GM23248 (cell line): ENCODE results near the gene ST8SIA6. TPM values are rescaled to one million over a fixed set of nuclear protein-coding genes. Genes with fewer than 3 reads are reported as not detected.
A peak's percentile ranks its signal among the peaks of the same experiment; 100 is the strongest.

Experiments
- DNase-seq: peaks from one replicate; pipeline ENCODE4 v3.0.0-alpha.2; 2015
- H2AFZ ChIP-seq: fragments of 200-600 bp; sonication (generic); 2 replicates; pipeline ENCODE4 v1.6.1; 2016; ENCODE audit warnings: antibody characterized with exemption
- H3F3A ChIP-seq: fragments of 200-600 bp; sonication (generic); 2 replicates; pipeline ENCODE4 v1.6.1; 2016; ENCODE audit warnings: mild to moderate bottlenecking, antibody characterized with exemption, mixed run types; ENCODE audit not compliant: insufficient read depth
- H3K27ac ChIP-seq: fragments of 200-600 bp; sonication (generic); 2 replicates; pipeline ENCODE4 v1.5.1; 2016; ENCODE audit warnings: mild to moderate bottlenecking
- H3K27me3 ChIP-seq: fragments of 200-600 bp; sonication (generic); replicated peaks from 2 replicates; pipeline ENCODE4 v1.6.1; 2016; ENCODE audit warnings: mild to moderate bottlenecking; ENCODE audit not compliant: insufficient read depth
- H3K36me3 ChIP-seq: fragments of 200-600 bp; sonication (generic); 2 replicates; pipeline ENCODE4 v1.6.1; 2016; ENCODE audit warnings: low read depth, mild to moderate bottlenecking
- H3K4me1 ChIP-seq: fragments of 200-600 bp; sonication (generic); 2 replicates; pipeline ENCODE4 v1.6.1; 2016; ENCODE audit warnings: mild to moderate bottlenecking; ENCODE audit not compliant: insufficient read depth
- H3K4me2 ChIP-seq: fragments of 200-600 bp; sonication (generic); one replicate; pipeline ENCODE4 v1.6.1; 2016; ENCODE audit warnings: mild to moderate bottlenecking; ENCODE audit not compliant: unreplicated experiment
- H3K4me3 ChIP-seq: fragments of 200-600 bp; sonication (generic); 2 replicates; pipeline ENCODE4 v1.5.1; 2016; ENCODE audit warnings: mild to moderate bottlenecking
- H3K79me2 ChIP-seq: fragments of 200-600 bp; sonication (generic); 2 replicates; pipeline ENCODE4 v1.6.1; 2016; ENCODE audit warnings: mild to moderate bottlenecking; ENCODE audit not compliant: insufficient read depth
- H3K9ac ChIP-seq: fragments of 200-600 bp; sonication (generic); 2 replicates; pipeline ENCODE4 v1.6.1; 2016; ENCODE audit warnings: mild to moderate bottlenecking
- H3K9me2 ChIP-seq: fragments of 200-600 bp; sonication (generic); 2 replicates; pipeline ENCODE4 v1.6.1; 2016; ENCODE audit warnings: mixed run types, mild to moderate bottlenecking, moderate library complexity; ENCODE audit not compliant: insufficient read depth
- H3K9me3 ChIP-seq: fragments of 200-600 bp; sonication (generic); one replicate; pipeline ENCODE4 v1.6.1; 2017; ENCODE audit warnings: low read depth
- H4K20me1 ChIP-seq: fragments of 200-600 bp; sonication (generic); 2 replicates; pipeline ENCODE4 v1.6.0; 2016; ENCODE audit not compliant: insufficient read depth
- EZH2 ChIP-seq: fragments of 200-600 bp; sonication (generic); IDR thresholded peaks from 2 replicates; pipeline ENCODE4 v1.6.1; 2018; ENCODE audit warnings: antibody characterized with exemption, mild to moderate bottlenecking; ENCODE audit not compliant: insufficient read depth, poor library complexity, severe bottlenecking
- EZH2phosphoT487 ChIP-seq: fragments of 200-600 bp; sonication (generic); IDR thresholded peaks from 2 replicates; pipeline ENCODE4 v1.6.1; 2018; ENCODE audit warnings: antibody characterized with exemption, moderate library complexity, mild to moderate bottlenecking, low read depth; ENCODE audit not compliant: insufficient read depth
- WGBS, 2 experiments: methylation state at CpG; one replicate each; pipeline ENCODE4 v1.1.6; 2015 to 2017; ENCODE audit warnings: low lambda C conversion rate in 2 of 2, low coverage in 1 of 2; ENCODE audit errors: missing lambda C conversion rate in 2 of 2; 5-methylcytosine and 5-hydroxymethylcytosine counted together
- in situ Hi-C: fragments of 300-500 bp; cut with MboI; formaldehyde crosslinking; loops from 2 replicates; pipeline ENCODE4 v1.15.0; 2020
- polyA plus RNA-seq: library from polyadenylated mRNA; unstranded; fragments of >200 nt; fragmentation: Nextera tagmentation; extraction: Ambion mirVana; gene quantifications from 2 replicates; pipeline ENCODE4 v1.2.1, GENCODE V29; 2016
- total RNA-seq: library from RNA; depleted of rRNA; stranded (reverse); fragments of >200 nt; shearing (Covaris generic); gene quantifications from 2 replicates; pipeline ENCODE4 v1.2.3, GENCODE V29; 2014

The ST8SIA6 gene
- total and polyA plus RNA-seq, 2 experiments from 2014 or later = not detected

DNA sequence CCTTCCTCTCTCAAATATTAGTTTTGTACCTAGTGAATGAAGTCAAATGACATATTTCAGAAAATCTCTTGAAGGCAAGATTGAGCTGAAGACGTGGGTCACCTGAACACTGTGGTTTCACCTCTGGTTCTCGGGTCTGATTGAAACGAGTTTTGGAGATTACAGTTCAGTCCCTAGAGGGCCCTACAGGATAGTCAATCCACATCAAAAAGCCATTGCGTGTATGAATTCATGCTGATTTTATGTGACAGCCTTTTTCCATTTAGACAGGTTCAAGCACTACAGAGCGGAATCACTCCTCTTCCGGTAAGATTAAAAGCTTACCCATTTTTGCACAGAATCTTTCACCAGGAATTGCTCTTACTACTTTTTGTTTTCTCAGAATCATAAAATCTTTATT is 164.2 kb downstream of the ST8SIA6 start:
- Histone ChIP-seq H3K36me3 (no peaks in the 10 kb centered on the region), H4K20me1 (no peaks in the 10 kb centered on the region), H2AFZ (no peak overlapping the region), H3K9me3 (no peaks in the 10 kb centered on the region), H3K9me2 (no peaks in the 10 kb centered on the region), H3K27ac (no peak overlapping the region), H3F3A (no peaks in the 10 kb centered on the region), H3K9ac (no peak overlapping the region), H3K4me2 (no peak overlapping the region), H3K4me3 (no peak overlapping the region), H3K79me2 (no peaks in the 10 kb centered on the region), H3K4me1 (no peaks in the 10 kb centered on the region), H3K27me3 (peaks cover 44% of the 10 kb centered on the region)
- WGBS, 2 experiments = 8 to 14% methylated on average over 6 of the region's 6 CpGs
- TF ChIP-seq EZH2 (no peak), EZH2phosphoT487 (no peak)
- DNase-seq = peak; percentile 43
- in situ Hi-C loops = no loop called here

DNA sequence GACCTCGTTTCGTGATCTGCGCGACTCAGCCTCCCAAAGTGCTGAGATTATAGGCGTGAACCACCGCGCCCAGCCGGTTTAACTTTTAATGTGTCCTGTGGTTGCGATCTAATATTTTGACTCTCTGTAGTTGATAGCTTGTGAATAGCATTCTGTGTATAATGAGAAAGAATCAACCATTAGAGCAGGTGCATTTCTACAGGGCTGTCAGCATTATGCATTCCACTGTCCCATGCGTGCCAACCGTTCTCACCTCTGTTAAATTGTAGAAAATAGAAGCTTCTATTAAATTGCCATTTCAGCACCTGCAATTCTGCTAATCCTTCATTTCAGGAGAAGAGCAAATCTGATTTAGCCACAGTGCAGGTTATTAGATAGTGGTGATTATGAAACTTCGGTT is 164.6 kb downstream of the ST8SIA6 start:
- Histone ChIP-seq H3K9me2 (no peaks in the 10 kb centered on the region), H3K27me3 (peaks cover 44% of the 10 kb centered on the region), H3K4me1 (no peaks in the 10 kb centered on the region), H2AFZ (no peak overlapping the region), H3K4me2 (no peak overlapping the region), H3K9me3 (no peaks in the 10 kb centered on the region), H3K79me2 (no peaks in the 10 kb centered on the region), H3K9ac (no peak overlapping the region), H3K27ac (no peak overlapping the region), H3K4me3 (no peak overlapping the region), H3K36me3 (no peaks in the 10 kb centered on the region), H4K20me1 (no peaks in the 10 kb centered on the region), H3F3A (no peaks in the 10 kb centered on the region)
- no peak for DNase-seq
- 88 to 92% methylated on average over 12 of the region's 12 CpGs for WGBS, 2 experiments
- no peak for TF ChIP-seq EZH2
- no peak for TF ChIP-seq EZH2phosphoT487
- in situ Hi-C loops = no loop called here

DNA sequence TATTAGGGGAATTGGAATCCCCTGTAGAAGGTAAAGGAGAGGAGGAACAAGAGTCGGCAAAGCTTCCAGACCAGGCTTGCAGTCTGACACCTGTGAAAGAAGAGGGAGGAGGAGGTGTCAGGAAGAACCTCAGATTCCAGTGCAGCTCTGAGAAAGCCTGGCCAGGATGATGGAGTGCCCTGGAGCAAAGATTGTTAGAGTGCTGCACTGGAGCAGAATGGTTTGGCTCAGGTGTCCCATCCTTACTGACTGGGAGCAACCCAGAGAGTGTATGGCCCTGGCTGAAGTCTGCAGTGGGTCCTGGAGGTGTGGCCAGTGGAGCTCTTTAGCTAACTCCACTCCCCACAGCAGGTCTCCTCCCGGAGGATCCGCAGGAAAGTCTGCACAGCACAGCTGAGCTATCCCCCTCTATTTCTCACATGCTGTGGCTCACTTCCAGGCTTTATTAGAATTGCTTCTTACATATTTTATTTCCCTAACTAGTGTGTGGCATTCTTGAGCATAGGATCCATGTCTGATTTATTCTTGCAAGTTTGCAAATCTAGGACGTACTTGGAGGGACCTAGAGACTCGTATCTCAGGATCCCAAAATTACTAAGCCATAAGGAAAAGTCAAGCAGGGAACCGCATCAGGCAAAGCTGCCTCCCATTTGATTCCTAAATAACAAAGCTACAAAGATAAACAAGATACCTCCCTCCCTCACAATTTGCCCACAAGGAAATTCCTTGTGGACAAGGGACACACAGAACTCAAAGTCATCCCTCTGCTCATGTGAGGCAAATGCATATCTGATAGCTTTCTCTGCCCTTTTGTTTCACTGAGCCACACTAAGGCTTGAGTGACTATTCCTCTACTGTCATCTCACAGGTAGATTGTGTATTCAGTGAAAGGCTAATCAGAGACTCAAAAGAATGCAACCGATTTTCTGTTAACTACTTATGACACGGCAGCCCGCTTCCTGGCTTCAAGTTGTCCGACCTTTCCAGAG is 167.5 kb downstream of the ST8SIA6 start:
- Histone ChIP-seq H3K4me3 (no peak overlapping the region), H3K4me2 (no peak overlapping the region), H3F3A (no peaks in the 10 kb centered on the region), H3K9me2 (no peaks in the 10 kb centered on the region), H3K27me3 (peaks cover 48% of the 10 kb centered on the region), H3K4me1 (no peaks in the 10 kb centered on the region), H2AFZ (no peak overlapping the region), H4K20me1 (no peaks in the 10 kb centered on the region), H3K27ac (no peak overlapping the region), H3K79me2 (no peaks in the 10 kb centered on the region), H3K9me3 (no peaks in the 10 kb centered on the region), H3K36me3 (no peaks in the 10 kb centered on the region), H3K9ac (no peak overlapping the region)
- TF ChIP-seq EZH2 = no peak
- TF ChIP-seq EZH2phosphoT487 = no peak
- in situ Hi-C loops = no loop called here
- 30 to 32% methylated on average over 10 of the region's 10 CpGs for WGBS, 2 experiments
- no peak for DNase-seq

DNA sequence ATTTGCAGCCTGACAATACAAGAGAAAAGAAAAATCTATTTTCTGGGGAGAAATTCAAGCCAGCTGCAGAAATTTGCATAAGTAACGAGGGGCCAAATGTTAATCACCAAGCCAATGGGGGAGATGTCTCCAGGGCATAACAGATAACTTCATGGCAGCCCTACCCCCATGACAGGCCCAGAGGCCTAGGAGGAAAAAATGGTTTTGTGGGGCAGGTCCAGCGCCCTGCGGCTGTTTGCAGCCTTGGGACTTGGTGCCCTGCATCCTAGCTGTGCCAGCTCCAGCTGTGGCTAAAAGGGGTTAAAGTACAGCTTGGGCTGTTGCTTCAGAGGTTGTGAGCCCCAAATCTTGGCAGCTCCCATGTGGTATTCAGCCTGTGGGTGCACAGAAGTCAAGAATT is 172.1 kb downstream of the ST8SIA6 start:
- WGBS, 2 experiments = 64 to 66% methylated on average over 3 of the region's 3 CpGs
- Histone ChIP-seq H3K9ac (no peak overlapping the region), H3K27me3 (peaks cover 22% of the 10 kb centered on the region), H3K79me2 (no peaks in the 10 kb centered on the region), H3K9me3 (no peaks in the 10 kb centered on the region), H3K4me1 (no peaks in the 10 kb centered on the region), H2AFZ (no peak overlapping the region), H3K27ac (no peak overlapping the region), H4K20me1 (no peaks in the 10 kb centered on the region), H3K9me2 (no peaks in the 10 kb centered on the region), H3F3A (no peaks in the 10 kb centered on the region), H3K4me3 (no peak overlapping the region), H3K4me2 (no peak overlapping the region), H3K36me3 (no peaks in the 10 kb centered on the region)
- no peak for DNase-seq
- in situ Hi-C loops = no loop called here
- TF ChIP-seq EZH2 = no peak
- TF ChIP-seq EZH2phosphoT487 = no peak
